GM21367 (cell line): ENCODE results near the gene GPRASP3.
A peak's percentile ranks its signal among the peaks of the same experiment; 100 is the strongest.

ENCODE experiments used
- ATAC-seq: cut with Tn5 transposase; IDR thresholded peaks from one replicate; pipeline ENCODE4 v1.9.1; 2021; ENCODE audit not compliant: unreplicated experiment

Gene GPRASP3

DNA sequence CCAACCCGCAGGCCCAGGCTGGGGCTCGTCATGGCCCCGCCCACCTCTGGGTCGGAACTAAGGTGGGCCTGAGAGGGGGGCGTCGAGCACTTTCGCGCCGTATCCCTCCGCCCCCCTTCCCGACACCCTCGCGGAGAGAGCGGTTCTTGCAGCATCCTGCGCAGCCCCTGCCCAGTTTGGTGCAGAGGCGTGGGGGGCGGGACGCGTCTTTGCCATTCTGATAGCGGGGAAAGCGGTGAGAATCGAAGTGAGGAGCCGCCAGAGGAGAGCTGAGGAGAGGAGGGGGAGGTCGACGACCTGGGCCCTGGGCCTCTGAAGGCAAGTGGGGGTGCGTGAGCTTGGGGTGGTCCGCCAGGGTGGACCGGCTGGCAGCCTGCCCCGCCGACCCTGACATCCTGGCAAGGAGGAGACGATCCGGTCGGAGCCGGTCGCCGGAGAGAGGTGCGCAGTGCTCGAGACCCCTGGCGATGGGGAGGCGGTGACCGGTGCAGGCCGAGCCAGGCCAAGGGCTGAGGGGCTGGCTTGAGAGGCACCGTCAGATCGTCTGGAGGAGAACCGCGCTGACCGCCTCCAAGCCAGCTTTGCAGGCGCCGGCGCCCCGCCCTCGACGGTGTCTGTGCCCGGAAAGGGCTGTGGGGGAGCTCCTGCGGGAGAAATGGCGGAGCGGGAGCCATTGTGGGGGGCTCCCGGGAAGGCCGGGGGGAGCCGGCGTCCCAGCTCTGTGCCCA, 25.5 kb downstream of the GPRASP3 start:
- ATAC-seq, result peak; percentile 49

DNA sequence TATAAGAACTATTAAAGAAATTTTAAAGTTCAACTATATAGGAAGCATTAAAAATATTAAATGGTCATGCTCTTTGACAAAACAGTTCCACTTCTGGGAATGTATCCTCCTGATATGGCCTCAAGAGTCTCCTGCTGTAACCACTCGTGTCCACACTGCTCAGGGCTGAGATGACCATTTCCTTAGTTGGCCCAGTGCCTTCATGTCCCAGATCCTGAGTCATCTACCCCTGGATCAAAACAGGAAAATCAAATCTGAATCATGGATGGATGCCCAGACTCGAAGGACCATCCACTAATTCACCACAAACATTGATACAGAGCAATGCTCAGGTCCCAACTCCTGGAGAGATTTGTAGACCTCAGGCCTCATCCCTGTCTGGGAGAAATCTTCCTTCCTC, 44.7 kb downstream of the GPRASP3 start:
- no peak for ATAC-seq

DNA sequence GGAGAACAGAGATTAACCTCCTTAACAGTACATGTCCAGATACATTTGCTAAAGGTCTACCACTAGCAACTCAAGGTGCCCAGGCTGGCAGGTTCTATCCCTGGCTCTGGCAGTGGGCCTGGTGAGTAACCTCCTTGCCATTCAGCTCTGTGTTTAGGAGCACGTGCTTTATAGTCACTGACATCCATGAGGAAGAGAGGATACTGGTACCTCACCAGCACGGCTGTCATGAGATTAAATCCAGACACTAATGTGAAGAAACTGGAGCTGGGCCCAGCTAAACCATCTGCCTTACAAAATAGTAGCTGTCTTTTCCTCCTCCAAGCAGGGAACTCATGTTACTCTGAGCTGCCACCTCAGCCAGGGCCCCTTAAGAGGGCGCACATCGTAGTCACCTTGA, 45.3 kb downstream of the GPRASP3 start:
- ATAC-seq, result no peak

DNA sequence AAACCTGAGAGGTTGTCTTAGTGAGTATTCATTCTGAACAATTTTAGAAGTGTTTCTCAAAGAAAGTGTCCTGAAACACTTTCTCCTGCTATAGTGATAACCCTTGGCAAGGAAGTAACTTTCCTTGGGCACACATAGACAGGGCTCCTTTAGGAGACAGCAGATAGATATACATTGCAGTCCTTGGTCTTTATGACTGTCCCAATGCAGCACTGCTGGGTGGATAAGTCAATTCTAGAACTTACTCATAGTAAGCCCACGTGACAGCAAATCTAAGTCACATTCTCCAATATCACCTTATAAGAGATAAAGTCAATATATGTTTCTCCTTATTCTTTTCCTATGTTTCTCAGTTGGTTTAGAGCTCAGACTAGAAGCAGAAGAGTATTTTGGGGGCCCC, 46.7 kb downstream of the GPRASP3 start:
- ATAC-seq, result no peak

DNA sequence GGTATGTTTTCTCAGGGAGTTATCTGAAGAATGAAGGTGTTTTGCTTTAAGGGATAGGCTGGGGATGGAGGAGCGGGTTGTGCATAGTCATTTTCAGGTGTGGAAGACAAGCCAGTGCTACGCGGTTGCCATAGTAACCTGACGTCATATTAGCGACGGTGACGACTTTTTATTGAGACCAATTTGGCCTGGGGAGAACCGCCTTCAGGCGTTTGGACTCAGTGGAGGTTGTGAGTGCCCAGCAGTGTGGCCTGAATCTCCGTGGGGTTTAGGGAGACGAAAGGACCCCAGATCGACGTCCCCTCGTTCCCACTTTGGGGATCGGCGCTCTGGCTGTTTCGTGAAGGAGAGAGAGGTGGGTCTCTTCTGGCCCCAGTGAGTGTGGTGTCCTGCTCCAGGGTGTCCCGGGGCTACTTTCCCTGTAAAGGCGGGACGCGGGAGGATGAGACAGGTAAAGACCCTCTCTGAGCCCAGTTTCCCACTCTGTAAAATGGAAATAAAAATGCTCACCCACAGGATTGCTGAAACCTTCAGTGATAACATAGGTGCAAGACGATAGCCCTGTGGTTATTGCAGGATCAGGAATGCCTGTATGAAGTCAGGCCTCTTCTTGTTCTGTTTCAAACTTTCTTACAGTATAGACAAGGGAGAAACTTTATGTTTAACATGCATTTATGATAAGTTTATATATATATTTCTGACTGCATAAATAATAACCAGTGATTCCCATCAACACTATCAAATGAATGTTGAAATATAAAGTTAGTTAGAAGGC, 48.6 kb downstream of the GPRASP3 start:
- peak; percentile 92 for ATAC-seq
